ENCODE results near the gene RYR2. TPM values are rescaled to one million over a fixed set of nuclear protein-coding genes. Genes with fewer than 3 reads are reported as not detected.

RYR2 gene
- total RNA-seq, 1 donor from 2014 or later: 0.19 TPM

GRCh38 chr1:237857455-237857854, 815.5 kb downstream of the RYR2 start:
- Mint-ChIP-seq H3K4me1 (ENCODE audit: low read depth) (peaks cover 13% of the 10 kb centered on the region), H3K27ac (no peak overlapping the region), H3K9me3 (ENCODE audit: low read depth) (peaks cover 12% of the 10 kb centered on the region), H3K27me3 (peaks cover 10% of the 10 kb centered on the region), H3K4me3 (ENCODE audit: low read depth) (no peak overlapping the region), H3K36me3 (ENCODE audit: insufficient read depth) (no peaks in the 10 kb centered on the region)
- DNase-seq (ENCODE audit: low spot score, unreplicated experiment): no peak
- no peak for TF ChIP-seq CTCF (IDR thresholded peaks at IDR 0.05; ENCODE audit: unreplicated experiment)

- Mint-ChIP-seq H3K9me3 (ENCODE audit: low read depth) (peaks cover 6% of the 10 kb centered on the region), H3K36me3 (ENCODE audit: insufficient read depth) (no peaks in the 10 kb centered on the region), H3K4me1 (ENCODE audit: low read depth) (peaks cover 9% of the 10 kb centered on the region), H3K27me3 (peaks cover 12% of the 10 kb centered on the region), H3K4me3 (ENCODE audit: low read depth) (no peak overlapping the region), H3K27ac (no peak overlapping the region)
- no peak for TF ChIP-seq CTCF (IDR thresholded peaks at IDR 0.05; ENCODE audit: unreplicated experiment)
- no peak for DNase-seq (ENCODE audit: low spot score, unreplicated experiment)
Measured at GRCh38 chr1:237858992-237859391, 817.0 kb downstream of the RYR2 start.

GRCh38 chr1:237861944-237862343, 820.0 kb downstream of the RYR2 start:
- Mint-ChIP-seq H3K4me1 (ENCODE audit: low read depth) (peaks cover 9% of the 10 kb centered on the region), H3K27ac (no peak overlapping the region), H3K27me3 (peaks cover 18% of the 10 kb centered on the region), H3K36me3 (ENCODE audit: insufficient read depth) (no peaks in the 10 kb centered on the region), H3K4me3 (ENCODE audit: low read depth) (no peak overlapping the region), H3K9me3 (ENCODE audit: low read depth) (peaks cover 3% of the 10 kb centered on the region)
- DNase-seq (ENCODE audit: low spot score, unreplicated experiment): no peak
- TF ChIP-seq CTCF (IDR thresholded peaks at IDR 0.05; ENCODE audit: unreplicated experiment): no peak

- Mint-ChIP-seq H3K36me3 (ENCODE audit: insufficient read depth) (no peaks in the 10 kb centered on the region), H3K4me3 (ENCODE audit: low read depth) (no peak overlapping the region), H3K9me3 (ENCODE audit: low read depth) (no peaks in the 10 kb centered on the region), H3K27me3 (peaks cover 18% of the 10 kb centered on the region), H3K27ac (no peak overlapping the region), H3K4me1 (ENCODE audit: low read depth) (peaks cover 8% of the 10 kb centered on the region)
- no peak for DNase-seq (ENCODE audit: low spot score, unreplicated experiment)
- TF ChIP-seq CTCF (IDR thresholded peaks at IDR 0.05; ENCODE audit: unreplicated experiment): no peak
Measured at GRCh38 chr1:237863234-237863633, 821.2 kb downstream of the RYR2 start.

GRCh38 chr1:237864338-237865244, 822.6 kb downstream of the RYR2 start:
- TF ChIP-seq CTCF (IDR thresholded peaks at IDR 0.05; ENCODE audit: unreplicated experiment): peak; percentile 98
- Mint-ChIP-seq H3K27ac (no peak overlapping the region), H3K9me3 (ENCODE audit: low read depth) (no peaks in the 10 kb centered on the region), H3K27me3 (peaks cover 18% of the 10 kb centered on the region), H3K4me3 (ENCODE audit: low read depth) (no peak overlapping the region), H3K4me1 (ENCODE audit: low read depth) (peaks cover 11% of the 10 kb centered on the region), H3K36me3 (ENCODE audit: insufficient read depth) (no peaks in the 10 kb centered on the region)
- peak; percentile 70 for DNase-seq (ENCODE audit: low spot score, unreplicated experiment)

Data from progenitor cell of endocrine pancreas (in vitro differentiated cells).